Spleen (tissue), 11 donors: Measurements from ENCODE around the gene ATP8A2. TPM values are rescaled to one million over a fixed set of nuclear protein-coding genes. Genes with fewer than 3 reads are reported as not detected.
"Not testable (repeated sequence)": the region's sequence is repeated elsewhere in the genome, so short reads cannot be mapped to it uniquely, and the experiment has no call there.

Experiments
- DNase-seq: peaks from one replicate; pipeline ENCODE4 v3.0.0-alpha.2; 2020
- H3K27ac ChIP-seq, 8 donors: fragments of 200-600 bp; sonication (generic) in 7 of 8; 1 replicate in 4 of 8; 2 replicates in 4 of 8; pipeline versions ENCODE4 v1.5.0 to v1.8.0; 2016 to 2021; ENCODE audit warnings: inconsistent platforms in 4 of 8, mild to moderate bottlenecking in 4 of 8, moderate library complexity in 1 of 8
- H3K27me3 ChIP-seq, 7 donors: fragments of 200-600 bp; sonication (generic) in 6 of 7; replicated peaks in 1 of 7; 1 replicate in 4 of 7; 2 replicates in 3 of 7; pipeline versions ENCODE4 v1.5.0 to v1.8.0; 2016 to 2021; ENCODE audit warnings: inconsistent platforms in 3 of 7, mild to moderate bottlenecking in 1 of 7
- H3K36me3 ChIP-seq, 6 donors: fragments of 200-600 bp; sonication (generic) in 5 of 6; 1 replicate in 4 of 6; 2 replicates in 2 of 6; pipeline versions ENCODE4 v1.5.0 to v1.8.0; 2016 to 2021; ENCODE audit warnings: inconsistent platforms in 2 of 6
- H3K4me1 ChIP-seq, 6 donors: fragments of 200-600 bp; sonication (generic) in 5 of 6; 1 replicate in 3 of 6; 2 replicates in 3 of 6; pipeline versions ENCODE4 v1.5.0 to v1.8.0; 2016 to 2021; ENCODE audit warnings: inconsistent platforms in 3 of 6
- H3K4me3 ChIP-seq, 8 donors: fragments of 200-600 bp; sonication (generic) in 7 of 8; 1 replicate in 4 of 8; 2 replicates in 4 of 8; pipeline versions ENCODE4 v1.5.0 to v1.8.0; 2016 to 2021; ENCODE audit warnings: inconsistent platforms in 4 of 8, mild to moderate bottlenecking in 4 of 8, moderate library complexity in 2 of 8
- H3K9me3 ChIP-seq, 8 donors: fragments of 200-600 bp; sonication (generic) in 7 of 8; 1 replicate in 4 of 8; 2 replicates in 4 of 8; pipeline versions ENCODE4 v1.5.0 to v1.8.0; 2016 to 2021; ENCODE audit warnings: inconsistent platforms in 4 of 8
- CTCF ChIP-seq, 11 experiments: fragments of 200-600 bp in 7 of 11; fragments of 450-650 bp in 4 of 11; sonication (generic) in 4 of 11; IDR thresholded peaks in 8 of 11; conservative IDR thresholded peaks in 3 of 11; 1 replicate in 7 of 11; 2 replicates in 4 of 11; pipeline versions ENCODE4 v1.4.0 to v1.8.0; 2016 to 2021; ENCODE audit warnings: antibody characterized with exemption in 11 of 11, inconsistent platforms in 4 of 11, mild to moderate bottlenecking in 1 of 11
- POLR2A ChIP-seq, 3 donors: fragments of 450-650 bp; IDR thresholded peaks; one replicate each; pipeline ENCODE4 v1.5.1; 2017; ENCODE audit warnings: antibody characterized with exemption in 3 of 3, mild to moderate bottlenecking in 1 of 3
- POLR2AphosphoS5 ChIP-seq, 3 donors: sonication (generic); formaldehyde crosslinking; IDR thresholded peaks; one replicate each; pipeline ENCODE4 v1.5.1; 2017; ENCODE audit warnings: antibody characterized with exemption in 3 of 3
- WGBS, 5 donors: extraction: QIAGEN DNeasy Blood & Tissue Kit in 3 of 5; methylation state at CpG; one replicate each; pipeline versions ENCODE4 v1.1.5 to v1.1.7; 2013 to 2018; 5-methylcytosine and 5-hydroxymethylcytosine counted together
- intact Hi-C: fragments of 100-400 bp; cut with DNase I; formaldehyde crosslinking; loops from one replicate; pipeline ENCODE4 v1.15.0; 2023; ENCODE audit warnings: low total_unique reads
- polyA plus RNA-seq, 3 donors: library from polyadenylated mRNA; stranded (reverse); fragments of 200-250 nt; gene quantifications; one replicate each; pipeline ENCODE4 v1.2.1, GENCODE V29; 2013
- total RNA-seq, 7 donors: library from RNA; depleted of rRNA in 3 of 7; stranded (reverse); fragments of >200 nt in 3 of 7; fragmentation: NEBNext Ultra II Directional in 4 of 7; extraction: Animal tissue kit (Norgen Biotek cat#: 25700) in 4 of 7; gene quantifications; one replicate each; pipeline versions ENCODE4 v1.1.0 to v1.2.1, GENCODE V29; 2016 to 2021
- donor health status: healthy with polysubstance abuse.
- donor health status: DM: no; HTN: no; CAD: no; lungs with moderate emphysema.
- donor health status: DM: no; HTN: no; CAD: no.
- donor health status: Bipolar disorder and iron deficiency.
- donor health status: healthy.
- donor health status: DM: no; HTN: no; CAD: no.
- donor health status: DM: yes; HTN: yes; CAD: no.

Gene ATP8A2
- total and polyA plus RNA-seq, 10 donors: 0.09 to 0.46 (median 0.25) TPM

- WGBS, 5 donors: 82 to 93% (median 89%) methylated on average over 3 of the region's 3 CpGs
- TF ChIP-seq CTCF (IDR thresholded peaks at IDR 0.05 in 8 of 11, conservative IDR thresholded peaks at IDR 0.05 in 3 of 11): no peak
- no peak for TF ChIP-seq POLR2AphosphoS5 (IDR thresholded peaks at IDR 0.05)
- no peak for TF ChIP-seq POLR2A (IDR thresholded peaks at IDR 0.05)
These were observed 439.7 kb downstream of the ATP8A2 start for GRCh38 chr13:25811506-25811905.

GRCh38 chr13:25816239-25816638 lies 444.5 kb downstream of the ATP8A2 start:
- no peaks in the 10 kb centered on the region for H3K4me1 ChIP-seq
- DNase-seq: no peak
- no peak overlapping the region for H3K27ac ChIP-seq
- no peak overlapping the region for H3K4me3 ChIP-seq
- no peak for TF ChIP-seq POLR2AphosphoS5 (IDR thresholded peaks at IDR 0.05)
- TF ChIP-seq CTCF (IDR thresholded peaks at IDR 0.05 in 8 of 11, conservative IDR thresholded peaks at IDR 0.05 in 3 of 11): no peak
- TF ChIP-seq POLR2A (IDR thresholded peaks at IDR 0.05): no peak
- 77 to 93% (median 83%) methylated on average over 4 of the region's 4 CpGs for WGBS, 5 donors
- peaks cover 0 to 11% (median 8%) of the 10 kb centered on the region in 8 donors for H3K9me3 ChIP-seq
- no peaks in the 10 kb centered on the region for H3K36me3 ChIP-seq
- H3K27me3 ChIP-seq: no peaks in the 10 kb centered on the region
- intact Hi-C loops: no loop called here

More at GRCh38 chr13:25811506-25811905, 439.7 kb downstream of the ATP8A2 start:
- H3K4me1 ChIP-seq: no peaks in the 10 kb centered on the region
- intact Hi-C loops: no loop called here
- peaks cover 0 to 14% (median 8%) of the 10 kb centered on the region in 8 donors for H3K9me3 ChIP-seq
- H3K4me3 ChIP-seq: no peak overlapping the region
- no peaks in the 10 kb centered on the region for H3K27me3 ChIP-seq
- no peak overlapping the region for H3K27ac ChIP-seq
- H3K36me3 ChIP-seq: no peaks in the 10 kb centered on the region
- DNase-seq: no peak

GRCh38 chr13:25819856-25820530 lies 448.2 kb downstream of the ATP8A2 start:
- no peak overlapping the region for H3K27ac ChIP-seq
- no peaks in the 10 kb centered on the region for H3K27me3 ChIP-seq
- H3K4me1 ChIP-seq: no peaks in the 10 kb centered on the region
- 78 to 86% (median 85%) methylated on average over 10 of the region's 10 CpGs for WGBS, 5 donors
- intact Hi-C loops: loop anchor here (10.0 kb wide), 1 partner anchor 245 kb away; no protein-coding TSS in a partner anchor
- no peak for DNase-seq
- no peak overlapping the region for H3K4me3 ChIP-seq
- H3K36me3 ChIP-seq: no peaks in the 10 kb centered on the region
- H3K9me3 ChIP-seq: peaks cover 0 to 6% (median 0%) of the 10 kb centered on the region in 8 donors
- TF ChIP-seq CTCF (IDR thresholded peaks at IDR 0.05 in 8 of 11, conservative IDR thresholded peaks at IDR 0.05 in 3 of 11) (no peak), POLR2AphosphoS5 (IDR thresholded peaks at IDR 0.05) (no peak), POLR2A (IDR thresholded peaks at IDR 0.05) (no peak)

GRCh38 chr13:25821776-25822175 lies 450.0 kb downstream of the ATP8A2 start:
- Histone ChIP-seq H3K36me3 (no peaks in the 10 kb centered on the region), H3K4me3 (no peak overlapping the region), H3K27ac (no peak overlapping the region), H3K27me3 (no peaks in the 10 kb centered on the region), H3K9me3 (peaks cover 0 to 6% (median 0%) of the 10 kb centered on the region in 8 donors), H3K4me1 (no peaks in the 10 kb centered on the region)
- intact Hi-C loops: loop anchor here (10.0 kb wide), 1 partner anchor 243 kb away; no protein-coding TSS in a partner anchor
- TF ChIP-seq POLR2AphosphoS5 (IDR thresholded peaks at IDR 0.05) (no peak), POLR2A (IDR thresholded peaks at IDR 0.05) (no peak), CTCF (IDR thresholded peaks at IDR 0.05 in 8 of 11, conservative IDR thresholded peaks at IDR 0.05 in 3 of 11) (no peak)
- no peak for DNase-seq

- WGBS, 5 donors: 84 to 90% (median 85%) methylated on average over 9 of the region's 9 CpGs
- H3K4me1 ChIP-seq, H3K36me3 ChIP-seq, DNase-seq, H3K27ac ChIP-seq, H3K4me3 ChIP-seq, H3K9me3 ChIP-seq, H3K27me3 ChIP-seq: not testable (repeated sequence)
- intact Hi-C loops: loop anchor here (10.0 kb wide), 1 partner anchor 238 kb away; no protein-coding TSS in a partner anchor
These were observed 455.4 kb downstream of the ATP8A2 start for GRCh38 chr13:25827221-25827620.
